Right ventricle myocardium superior (tissue), 1 donor: ENCODE measurements around the gene JADE3. TPM values are rescaled to one million over a fixed set of nuclear protein-coding genes. Genes with fewer than 3 reads are reported as not detected.

ENCODE experiments used
- ATAC-seq: fragments of 200-7000 bp; cut with Tn5 transposase; one replicate; pipeline ENCODE4 v1.9.1; 2020; ENCODE audit warnings: mild to moderate bottlenecking; ENCODE audit not compliant: poor library complexity
- DNase-seq: peaks from one replicate; pipeline ENCODE4 v3.0.0-alpha.2; 2020
- intact Hi-C: fragments of 100-400 bp; cut with DNase I; formaldehyde crosslinking; loops from one replicate; pipeline ENCODE4 v1.11.2; 2022
- total RNA-seq: library from RNA; stranded (reverse); fragmentation: NEBNext Ultra II Directional; extraction: Animal tissue kit (Norgen Biotek cat#: 25700); gene quantifications from one replicate; pipeline ENCODE4 v1.2.1, GENCODE V29; 2021
- donor health status: DM: no; HTN: yes; CAD: no; lungs with severe emphysema.

The JADE3 gene
- total RNA-seq, 1 donor from 2014 or later = 7.8 TPM

GRCh38 chrX:46984705-46985104 lies 72.5 kb downstream of the JADE3 start:
- DNase-seq = no peak
- intact Hi-C loops = no loop called here
- ATAC-seq = no peak

- ATAC-seq = no peak
- intact Hi-C loops = no loop called here
- no peak for DNase-seq
Observed at GRCh38 chrX:46989548-46989947, 77.3 kb downstream of the JADE3 start.

GRCh38 chrX:46991664-46992063 lies 79.4 kb downstream of the JADE3 start:
- ATAC-seq = no peak
- no peak for DNase-seq
- intact Hi-C loops = no loop called here

DNA sequence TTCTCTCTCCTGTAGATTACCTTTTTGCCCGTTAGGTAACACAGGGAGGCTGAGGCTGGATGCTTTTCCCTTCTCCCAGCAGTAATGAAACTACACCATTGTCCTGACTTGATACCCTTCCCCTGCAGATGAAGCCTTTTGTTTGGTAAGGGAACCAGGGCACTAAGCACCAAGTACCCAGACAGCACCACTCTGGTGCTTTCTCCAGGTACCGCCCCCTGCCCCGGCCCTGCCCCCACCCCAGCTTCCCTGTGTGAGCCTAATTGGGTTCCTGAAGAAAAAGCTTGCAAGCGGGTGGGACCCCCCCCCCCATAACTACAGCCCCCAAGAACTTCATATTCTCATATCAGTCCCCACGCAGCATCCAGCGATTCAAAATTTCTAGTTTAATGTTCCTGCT lies 79.8 kb downstream of the JADE3 start:
- ATAC-seq (no peak), DNase-seq (no peak)
- intact Hi-C loops = no loop called here

DNA sequence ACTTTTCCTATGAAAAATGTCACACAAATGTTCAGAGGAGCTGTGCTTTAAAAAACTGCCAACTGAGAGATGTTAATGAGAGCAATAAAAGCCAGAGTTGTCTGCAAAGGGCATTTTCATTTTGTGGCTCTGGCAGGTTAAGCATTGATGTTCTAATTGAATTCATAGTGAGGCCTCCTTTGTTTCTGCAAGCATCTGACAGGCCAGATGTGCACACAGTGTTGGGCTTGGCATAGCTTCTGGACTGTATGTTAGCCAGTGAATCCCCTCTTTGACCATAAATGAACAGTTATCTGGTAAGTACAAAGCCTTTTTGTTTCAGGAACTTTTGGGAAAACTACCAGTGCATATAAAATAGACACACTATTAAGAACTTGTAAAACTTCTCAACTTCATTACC lies 81.9 kb downstream of the JADE3 start:
- intact Hi-C loops = no loop called here
- ATAC-seq = no peak

GRCh38 chrX:47012131-47012530 lies 99.9 kb downstream of the JADE3 start:
- no peak for DNase-seq
- no peak for ATAC-seq
- intact Hi-C loops = no loop called here

More for the DNA sequence above, 81.9 kb downstream of the JADE3 start:
- no peak for DNase-seq

DNA sequence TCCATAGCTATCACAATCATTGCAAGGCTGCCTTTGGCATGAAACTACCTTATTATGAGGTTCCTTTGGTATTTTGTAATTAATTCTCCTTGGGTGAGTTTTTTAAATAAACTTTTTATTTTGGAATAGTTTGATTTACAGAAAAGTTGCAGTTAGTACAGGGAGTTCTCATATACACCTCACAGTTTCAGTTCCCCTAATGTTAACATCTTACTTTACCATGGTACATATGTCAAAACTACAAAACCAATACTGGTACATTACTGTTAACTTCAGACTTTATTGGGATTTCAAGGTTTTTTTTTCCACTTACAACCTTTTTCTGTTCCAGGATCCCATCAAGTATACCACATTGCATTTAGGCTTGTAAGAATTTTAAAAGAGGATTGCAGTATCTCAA lies 114.0 kb downstream of the JADE3 start:
- DNase-seq (no peak), ATAC-seq (no peak)
- intact Hi-C loops = no loop called here

DNA sequence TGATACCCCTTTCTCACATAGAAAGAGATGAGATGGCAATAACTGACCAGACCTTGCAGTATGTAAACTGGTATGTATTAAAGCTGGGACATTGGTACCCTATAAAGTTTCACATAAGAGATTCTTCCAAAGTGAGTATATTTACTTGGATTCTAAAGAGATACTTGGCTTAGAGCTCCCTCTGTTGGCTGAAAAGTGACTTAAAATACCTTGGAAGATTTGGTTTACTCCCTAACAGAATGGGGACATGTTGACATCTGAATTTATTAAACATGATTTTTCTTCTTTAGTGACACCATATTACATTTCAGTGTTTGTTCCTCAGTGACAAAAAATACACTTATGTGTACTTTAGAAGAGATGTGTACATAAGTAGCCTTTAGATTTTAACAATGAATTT lies 118.1 kb downstream of the JADE3 start:
- intact Hi-C loops = loop anchor here (5.0 kb wide), 1 partner anchor 128 kb away; no protein-coding TSS in a partner anchor
- DNase-seq (no peak), ATAC-seq (no peak)

- no peak for ATAC-seq
- intact Hi-C loops = no loop called here
- DNase-seq = no peak
Observed at GRCh38 chrX:47047989-47048388, 135.8 kb downstream of the JADE3 start.

GRCh38 chrX:47059142-47059874 lies 147.1 kb downstream of the JADE3 start:
- ATAC-seq (no peak), DNase-seq (no peak)
- intact Hi-C loops = no loop called here

GRCh38 chrX:47060708-47061107 lies 148.5 kb downstream of the JADE3 start:
- intact Hi-C loops = no loop called here
- DNase-seq (no peak), ATAC-seq (no peak)

- DNase-seq (no peak), ATAC-seq (no peak)
- intact Hi-C loops = no loop called here
Observed at GRCh38 chrX:47061238-47061919, 149.2 kb downstream of the JADE3 start.

DNA sequence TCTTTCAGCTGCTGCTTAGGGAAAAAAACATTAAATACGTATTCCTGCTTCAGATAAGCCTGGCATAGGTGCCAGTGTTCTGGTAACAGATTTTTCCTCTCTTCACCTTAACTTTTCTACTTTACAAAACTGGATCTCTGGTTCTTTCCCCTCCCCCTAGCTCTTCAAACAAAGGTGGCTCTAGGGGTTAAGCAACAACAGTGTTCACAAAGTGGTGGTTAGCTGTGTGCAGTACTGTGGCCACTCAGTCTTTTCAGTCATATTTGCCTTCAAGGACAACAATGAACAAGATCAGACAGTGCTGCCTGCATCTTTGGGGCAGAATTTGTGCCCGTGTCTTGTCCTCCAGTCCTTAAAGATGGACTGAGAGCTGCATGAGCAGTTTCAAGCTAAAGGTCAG lies 151.0 kb downstream of the JADE3 start:
- intact Hi-C loops = no loop called here
- ATAC-seq (no peak), DNase-seq (no peak)

DNA sequence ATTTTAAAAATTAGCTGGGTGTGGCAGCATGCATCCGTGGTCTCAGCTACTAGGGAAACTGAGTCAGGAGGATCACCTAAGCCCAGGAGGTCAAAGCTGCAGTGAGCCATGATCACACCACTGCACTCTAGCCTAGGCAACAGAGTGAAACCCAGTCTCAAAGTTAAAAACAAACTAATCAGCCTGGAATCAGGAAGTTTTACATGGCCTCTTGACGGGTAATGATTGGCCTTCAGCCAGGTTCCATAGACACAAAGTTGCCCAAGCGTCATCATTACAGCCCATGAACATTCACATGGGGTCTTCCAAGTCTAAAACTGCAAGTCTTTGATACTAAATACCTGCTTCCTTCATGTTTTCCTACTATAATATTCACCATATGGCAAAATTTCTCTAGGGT lies 156.0 kb downstream of the JADE3 start:
- DNase-seq = no peak
- intact Hi-C loops = no loop called here

DNA sequence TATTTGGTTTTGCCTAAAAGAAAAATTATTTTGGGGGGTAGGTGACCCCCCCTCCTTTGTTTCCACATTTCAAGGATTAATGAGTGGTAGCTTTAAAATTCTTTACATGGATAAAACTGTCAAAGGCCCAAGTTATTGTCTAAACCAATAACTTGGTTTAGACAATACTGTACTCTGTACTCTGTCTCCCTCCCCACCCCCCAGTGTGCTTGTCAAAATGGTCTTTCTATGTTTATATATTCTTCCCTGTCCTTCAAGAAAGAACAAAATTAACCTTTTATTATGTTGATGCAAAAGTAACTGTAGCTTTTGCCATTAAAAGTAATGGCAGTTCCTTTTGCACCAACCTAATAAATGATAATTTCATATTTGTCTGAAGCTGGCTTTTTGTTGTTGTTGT lies 156.5 kb downstream of the JADE3 start:
- no peak for ATAC-seq
- DNase-seq = no peak
- intact Hi-C loops = no loop called here

More for the DNA sequence above, 156.0 kb downstream of the JADE3 start:
- ATAC-seq = no peak

DNA sequence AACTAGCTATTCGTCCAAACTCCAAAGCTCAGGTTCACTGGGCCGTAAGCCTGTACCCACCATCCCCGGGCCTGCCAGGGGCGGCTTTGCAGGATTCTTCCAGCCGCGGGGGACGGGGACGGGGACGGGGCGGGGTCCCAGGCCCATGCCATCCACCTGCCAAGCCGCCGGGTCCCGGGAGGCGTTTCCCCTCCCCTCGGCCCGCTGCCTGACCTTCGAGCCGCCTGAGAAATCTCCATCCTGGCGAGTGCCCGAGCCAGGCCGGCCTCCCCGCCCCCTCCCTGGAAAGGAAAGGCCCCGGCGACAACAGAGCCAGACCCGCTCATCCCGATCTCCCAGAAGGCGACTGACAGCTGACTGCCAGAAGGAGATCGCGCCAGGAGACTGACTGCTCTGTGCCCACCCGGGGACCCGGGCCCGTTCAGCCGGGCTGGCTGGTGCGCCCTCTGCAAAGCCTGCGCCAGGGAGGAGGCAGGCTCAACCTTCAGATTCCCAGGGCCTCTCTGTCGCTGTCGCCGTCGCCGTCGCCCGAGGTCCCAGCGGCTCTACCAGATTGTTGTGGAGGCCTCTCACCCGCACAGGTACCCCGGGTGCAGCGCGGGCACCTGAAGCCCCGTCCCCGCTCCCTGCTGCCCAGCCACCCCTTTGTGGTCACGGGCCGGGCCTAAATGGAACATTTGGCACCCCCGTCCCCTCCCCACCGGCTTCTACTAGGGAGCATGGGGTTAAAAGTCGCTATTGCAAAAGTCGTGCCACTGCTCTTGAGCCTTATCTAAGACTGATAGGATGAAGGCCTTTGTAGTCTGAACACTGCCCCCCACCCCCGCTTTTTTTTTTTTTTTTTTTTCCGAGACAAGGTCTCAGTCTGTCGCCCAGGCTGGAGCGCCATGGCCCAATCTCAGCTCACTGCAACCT lies 166.2 kb downstream of the JADE3 start, which contains the start of gene RGN:
Gene RGN, plus strand, starts transcription at position 315 of the 915 bp plus-strand sequence. CDS start 2,702 bp downstream, outside the sequence.
- DNase-seq = peak; percentile 41
- peak; percentile 86 for ATAC-seq
- intact Hi-C loops = no loop called here

DNA sequence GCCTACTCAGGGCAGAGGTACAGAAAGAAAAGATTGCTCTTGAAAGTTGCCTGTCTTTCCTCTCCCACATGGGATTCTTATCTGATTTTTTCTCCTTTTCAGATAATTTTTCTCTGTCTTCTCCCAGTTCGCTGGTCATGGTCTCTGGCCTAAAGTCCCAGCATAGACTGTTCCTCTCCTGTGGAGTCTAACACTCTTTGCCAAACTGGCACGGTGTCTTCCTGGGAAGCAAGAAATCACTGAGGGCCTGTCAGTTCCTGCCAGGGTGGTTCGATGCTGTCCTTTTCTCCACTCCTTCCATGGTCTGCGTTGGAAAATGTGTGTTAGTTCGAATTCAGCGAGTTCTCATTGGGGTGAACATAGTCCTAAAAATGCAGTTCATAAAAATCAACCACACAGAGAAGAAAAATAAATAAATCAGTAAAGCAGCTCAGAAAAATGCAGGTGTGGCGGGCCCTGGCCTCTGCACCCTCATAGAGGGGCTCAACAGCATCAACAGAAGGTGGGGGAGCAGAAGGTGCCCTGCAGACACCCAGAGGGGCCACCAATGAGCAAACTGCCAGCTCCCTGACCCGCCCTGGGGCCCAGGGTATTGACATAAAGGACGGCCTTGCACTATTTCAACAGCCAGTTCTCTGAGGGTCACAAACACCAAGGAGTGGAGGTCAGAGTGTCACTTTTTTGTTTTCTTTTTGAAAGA lies 168.1 kb downstream of the JADE3 start:
- intact Hi-C loops = no loop called here
- DNase-seq = no peak
- ATAC-seq = no peak

GRCh38 chrX:47080915-47081236 lies 168.7 kb downstream of the JADE3 start:
- ATAC-seq (no peak), DNase-seq (no peak)
- intact Hi-C loops = no loop called here
